OCI-LY3 (cell line): Measurements from ENCODE around the gene CHADL.

Experiments used
- H2AFZ ChIP-seq: fragments of 200-600, 300-600 bp; shearing (Covaris generic); 2 replicates; pipeline ENCODE4 v1.6.0; 2014; ENCODE audit warnings: antibody characterized with exemption, low read depth, low read length
- H3K27ac ChIP-seq: fragments of 200-600, 300-600 bp; sonication (generic); 2 replicates; pipeline ENCODE4 v1.5.1; 2014; ENCODE audit warnings: mild to moderate bottlenecking, low read length, moderate library complexity, mixed read lengths
- H3K27me3 ChIP-seq: fragments of 200-600, 300-600 bp; sonication (generic); 2 replicates; pipeline ENCODE4 v1.6.1; 2014; ENCODE audit warnings: low read depth, low read length, mixed read lengths
- H3K36me3 ChIP-seq: fragments of 200-600, 300-600 bp; sonication (generic); replicated peaks from 2 replicates; pipeline ENCODE3; 2014; ENCODE audit warnings: low read depth, low read length, mixed read lengths
- H3K4me1 ChIP-seq: fragments of 300-600, 200-600 bp; sonication (generic); 2 replicates; pipeline ENCODE4 v1.6.1; 2014; ENCODE audit warnings: low read length, mixed read lengths
- H3K4me2 ChIP-seq: fragments of 200-600, 300-600 bp; sonication (generic); 2 replicates; pipeline ENCODE4 v1.6.1; 2014; ENCODE audit warnings: low read length, mixed read lengths
- H3K4me3 ChIP-seq: fragments of 300-600, 200-600 bp; sonication (generic); 2 replicates; pipeline ENCODE4 v1.5.1; 2014; ENCODE audit warnings: antibody characterized with exemption, mild to moderate bottlenecking, low read length, moderate library complexity
- H3K79me2 ChIP-seq: fragments of 300-600, 200-600 bp; shearing (Covaris generic); 2 replicates; pipeline ENCODE4 v1.6.1; 2014; ENCODE audit warnings: mild to moderate bottlenecking, low read length, mixed read lengths
- H3K9ac ChIP-seq: fragments of 300-600, 200-600 bp; shearing (Covaris generic); 2 replicates; pipeline ENCODE4 v1.6.0; 2014; ENCODE audit warnings: mild to moderate bottlenecking, low read length, moderate library complexity
- H3K9me3 ChIP-seq: fragments of 200-600, 300-600 bp; shearing (Covaris generic); 2 replicates; pipeline ENCODE4 v1.6.1; 2014; ENCODE audit warnings: low read length, mixed read lengths; ENCODE audit not compliant: insufficient read depth
- H4K20me1 ChIP-seq: fragments of 200-600, 300-600 bp; sonication (generic); 2 replicates; pipeline ENCODE4 v1.6.1; 2016; ENCODE audit warnings: low read length, mixed read lengths; ENCODE audit not compliant: insufficient read depth
- CTCF ChIP-seq: fragments of 200-600, 300-600 bp; sonication (generic); IDR thresholded peaks from 2 replicates; pipeline ENCODE4 v1.5.1; 2014; ENCODE audit warnings: antibody characterized with exemption, low read length, low read depth
- EZH2phosphoT487 ChIP-seq: fragments of 200-600 bp; shearing (Covaris generic); IDR thresholded peaks from 2 replicates; pipeline ENCODE4 v1.6.1; 2018; ENCODE audit warnings: antibody characterized with exemption, mixed run types, low read depth

The CHADL gene

GRCh38 chr22:41271787-41272186 lies 31.1 kb upstream of the CHADL start:
- no peak overlapping the region for H3K27ac ChIP-seq
- H3K4me1 ChIP-seq, result no peaks in the 10 kb centered on the region
- H2AFZ ChIP-seq, result no peak overlapping the region
- peaks cover 64% of the 10 kb centered on the region for H3K36me3 ChIP-seq
- H4K20me1 ChIP-seq, result no peaks in the 10 kb centered on the region
- H3K9me3 ChIP-seq, result no peaks in the 10 kb centered on the region
- no peak overlapping the region for H3K9ac ChIP-seq
- TF ChIP-seq CTCF, result no peak
- no peak for TF ChIP-seq EZH2phosphoT487
- H3K4me2 ChIP-seq, result no peak overlapping the region
- H3K27me3 ChIP-seq, result no peaks in the 10 kb centered on the region
- no peak overlapping the region for H3K4me3 ChIP-seq
- H3K79me2 ChIP-seq, result peaks cover 12% of the 10 kb centered on the region

- Histone ChIP-seq H3K9me3 (no peaks in the 10 kb centered on the region), H3K9ac (no peak overlapping the region), H3K36me3 (peaks cover 65% of the 10 kb centered on the region), H3K27me3 (no peaks in the 10 kb centered on the region), H2AFZ (no peak overlapping the region), H3K4me2 (no peak overlapping the region), H3K79me2 (peaks cover 12% of the 10 kb centered on the region), H4K20me1 (no peaks in the 10 kb centered on the region), H3K27ac (no peak overlapping the region), H3K4me3 (no peak overlapping the region), H3K4me1 (no peaks in the 10 kb centered on the region)
- TF ChIP-seq CTCF (no peak), EZH2phosphoT487 (no peak)
Observed at GRCh38 chr22:41267958-41268357, 27.2 kb upstream of the CHADL start.

- H3K27ac ChIP-seq, result no peak overlapping the region
- no peak overlapping the region for H3K4me2 ChIP-seq
- no peak overlapping the region for H2AFZ ChIP-seq
- 0 out of 2 replicates have a peak, but pooled peaks cover 5% of the 10 kb centered on the region for H3K79me2 ChIP-seq
- no peaks in the 10 kb centered on the region for H4K20me1 ChIP-seq
- no peaks in the 10 kb centered on the region for H3K9me3 ChIP-seq
- TF ChIP-seq CTCF (no peak), EZH2phosphoT487 (no peak)
- H3K4me1 ChIP-seq, result no peaks in the 10 kb centered on the region
- peaks cover 81% of the 10 kb centered on the region for H3K36me3 ChIP-seq
- H3K9ac ChIP-seq, result no peak overlapping the region
- H3K4me3 ChIP-seq, result no peak overlapping the region
- no peaks in the 10 kb centered on the region for H3K27me3 ChIP-seq
Observed at GRCh38 chr22:41264408-41264941, 23.7 kb upstream of the CHADL start.

- H3K9me3 ChIP-seq, result no peaks in the 10 kb centered on the region
- TF ChIP-seq EZH2phosphoT487 (no peak), CTCF (no peak)
- no peak overlapping the region for H3K4me2 ChIP-seq
- H3K27me3 ChIP-seq, result no peaks in the 10 kb centered on the region
- H3K9ac ChIP-seq, result no peak overlapping the region
- no peak overlapping the region for H3K27ac ChIP-seq
- H2AFZ ChIP-seq, result no peak overlapping the region
- 0 out of 2 replicates have a peak, but pooled peaks cover 5% of the 10 kb centered on the region for H3K79me2 ChIP-seq
- peaks cover 81% of the 10 kb centered on the region for H3K36me3 ChIP-seq
- H4K20me1 ChIP-seq, result no peaks in the 10 kb centered on the region
- H3K4me1 ChIP-seq, result no peaks in the 10 kb centered on the region
- H3K4me3 ChIP-seq, result no peak overlapping the region
Observed at GRCh38 chr22:41263704-41264103, 23.0 kb upstream of the CHADL start.
